ENCODE results near the gene DENND4B. TPM values are rescaled to one million over a fixed set of nuclear protein-coding genes. Genes with fewer than 3 reads are reported as not detected.
A peak's percentile ranks its signal among the peaks of the same experiment; 100 is the strongest.
"Not testable (repeated sequence)": the region's sequence is repeated elsewhere in the genome, so short reads cannot be mapped to it uniquely, and the experiment has no call there.

The DENND4B gene, protein sequence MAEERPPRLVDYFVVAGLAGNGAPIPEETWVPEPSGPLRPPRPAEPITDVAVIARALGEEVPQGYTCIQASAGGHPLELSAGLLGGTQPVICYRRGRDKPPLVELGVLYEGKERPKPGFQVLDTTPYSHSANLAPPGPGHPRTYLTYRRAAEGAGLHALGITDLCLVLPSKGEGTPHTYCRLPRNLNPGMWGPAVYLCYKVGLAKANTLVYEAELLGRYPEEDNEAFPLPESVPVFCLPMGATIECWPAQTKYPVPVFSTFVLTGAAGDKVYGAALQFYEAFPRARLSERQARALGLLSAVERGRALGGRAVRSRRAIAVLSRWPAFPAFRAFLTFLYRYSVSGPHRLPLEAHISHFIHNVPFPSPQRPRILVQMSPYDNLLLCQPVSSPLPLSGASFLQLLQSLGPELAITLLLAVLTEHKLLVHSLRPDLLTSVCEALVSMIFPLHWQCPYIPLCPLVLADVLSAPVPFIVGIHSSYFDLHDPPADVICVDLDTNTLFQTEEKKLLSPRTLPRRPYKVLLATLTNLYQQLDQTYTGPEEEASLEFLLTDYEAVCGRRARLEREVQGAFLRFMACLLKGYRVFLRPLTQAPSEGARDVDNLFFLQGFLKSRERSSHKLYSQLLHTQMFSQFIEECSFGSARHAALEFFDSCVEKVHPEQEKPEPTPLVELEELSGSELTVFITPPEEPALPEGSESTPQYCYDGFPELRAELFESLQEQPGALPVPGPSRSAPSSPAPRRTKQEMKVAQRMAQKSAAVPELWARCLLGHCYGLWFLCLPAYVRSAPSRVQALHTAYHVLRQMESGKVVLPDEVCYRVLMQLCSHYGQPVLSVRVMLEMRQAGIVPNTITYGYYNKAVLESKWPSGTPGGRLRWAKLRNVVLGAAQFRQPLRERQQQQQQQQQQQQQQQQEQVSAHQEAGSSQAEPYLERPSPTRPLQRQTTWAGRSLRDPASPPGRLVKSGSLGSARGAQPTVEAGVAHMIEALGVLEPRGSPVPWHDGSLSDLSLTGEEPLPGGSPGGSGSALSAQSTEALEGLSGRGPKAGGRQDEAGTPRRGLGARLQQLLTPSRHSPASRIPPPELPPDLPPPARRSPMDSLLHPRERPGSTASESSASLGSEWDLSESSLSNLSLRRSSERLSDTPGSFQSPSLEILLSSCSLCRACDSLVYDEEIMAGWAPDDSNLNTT (N-terminal part only)
- total RNA-seq, result 18.8 TPM

DNA sequence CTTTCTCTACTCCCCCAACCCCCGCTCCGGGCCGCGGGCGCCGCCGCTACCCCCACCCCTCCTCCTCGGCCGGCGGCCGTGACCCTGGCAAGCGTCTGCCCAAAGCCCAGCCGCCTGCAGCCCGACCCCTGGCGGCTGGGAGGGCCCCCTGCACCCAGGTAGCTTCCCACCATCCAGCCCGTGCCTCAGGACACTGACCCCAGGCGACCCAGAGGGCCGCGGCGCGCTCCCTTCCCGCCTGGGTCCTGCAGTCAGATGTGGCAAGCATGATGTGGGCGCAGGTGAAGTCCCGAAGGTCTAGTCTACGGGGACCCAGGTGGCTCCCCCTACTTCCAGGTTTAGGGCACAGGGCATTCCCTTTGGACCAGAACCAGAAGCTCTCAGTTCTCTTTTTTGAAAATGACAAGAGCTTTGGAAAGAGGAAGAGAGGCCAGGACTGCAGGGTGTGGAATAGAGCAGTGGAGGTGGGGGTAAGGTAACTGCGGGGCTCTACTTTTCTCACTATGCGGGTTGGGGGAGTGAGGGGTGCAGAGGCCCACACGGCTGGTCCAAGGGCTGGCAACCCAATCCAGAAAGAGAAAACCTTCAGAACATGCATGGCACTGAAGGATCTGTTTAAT, at the start of gene DENND4B:
DENND4B (minus strand) TSS at position 97 of the 620 bp plus-strand sequence. CDS start 2,344 bp downstream, outside the sequence.
- DNase-seq, result peak; percentile 58

DNA sequence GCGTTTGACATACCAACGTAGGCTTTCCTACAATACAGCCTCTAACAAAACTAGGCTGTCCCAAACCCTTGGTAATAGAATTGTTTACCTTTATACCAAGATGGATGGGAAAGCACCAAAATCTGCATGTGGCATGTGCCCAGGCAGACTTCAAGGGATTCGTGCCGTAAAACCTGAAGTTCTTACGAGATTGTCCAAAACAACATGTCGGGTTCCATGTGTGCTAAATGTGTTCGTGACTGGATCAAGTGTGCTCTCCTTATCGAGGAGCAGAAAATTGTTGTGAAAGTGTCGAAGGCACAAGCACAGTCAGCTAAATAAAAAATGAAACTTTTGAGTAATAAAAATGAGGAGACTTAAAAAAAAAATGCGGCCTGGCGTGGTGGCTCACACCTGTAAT, 49.1 kb upstream of the DENND4B start:
- DNase-seq, result no peak

DNA sequence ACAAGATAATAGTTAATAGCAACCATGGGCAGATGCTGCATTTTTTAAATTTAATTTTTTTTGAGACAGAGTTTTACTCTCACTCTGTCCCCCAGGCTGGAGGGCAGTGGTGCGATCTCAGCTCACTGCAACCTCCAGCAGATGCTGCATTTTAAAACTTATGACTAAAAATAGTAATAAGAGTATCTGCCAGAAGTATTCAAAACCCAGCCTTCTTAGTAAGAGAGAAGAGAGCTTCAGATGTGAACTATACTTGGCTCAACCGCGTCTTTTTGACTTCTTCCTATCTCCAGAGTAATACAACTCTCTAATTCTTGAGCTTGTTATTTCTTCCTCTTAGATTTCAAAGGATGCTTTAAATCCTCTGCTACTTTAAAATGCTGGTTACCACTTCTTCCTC, 48.7 kb upstream of the DENND4B start:
- no peak for DNase-seq

DNA sequence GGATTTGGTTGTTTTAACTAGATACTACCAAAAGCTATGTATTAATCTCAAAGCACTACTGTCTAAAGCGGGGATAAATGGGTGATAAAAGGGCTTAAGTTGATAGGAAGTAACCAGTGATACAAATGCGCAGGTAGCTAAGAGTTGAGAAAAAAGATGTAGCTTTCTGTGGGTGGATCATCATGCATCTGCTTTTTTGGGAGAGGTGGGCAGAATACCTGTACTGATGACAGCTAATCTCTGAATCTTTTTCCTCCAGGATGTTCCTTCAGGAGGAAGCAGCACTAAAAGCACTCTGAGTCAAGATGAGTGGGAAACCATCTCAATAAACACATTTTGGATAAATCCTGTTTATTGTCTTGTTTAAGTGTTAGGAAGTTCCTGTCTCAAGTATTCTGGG, 45.3 kb upstream of the DENND4B start:
- no peak for DNase-seq

DNA sequence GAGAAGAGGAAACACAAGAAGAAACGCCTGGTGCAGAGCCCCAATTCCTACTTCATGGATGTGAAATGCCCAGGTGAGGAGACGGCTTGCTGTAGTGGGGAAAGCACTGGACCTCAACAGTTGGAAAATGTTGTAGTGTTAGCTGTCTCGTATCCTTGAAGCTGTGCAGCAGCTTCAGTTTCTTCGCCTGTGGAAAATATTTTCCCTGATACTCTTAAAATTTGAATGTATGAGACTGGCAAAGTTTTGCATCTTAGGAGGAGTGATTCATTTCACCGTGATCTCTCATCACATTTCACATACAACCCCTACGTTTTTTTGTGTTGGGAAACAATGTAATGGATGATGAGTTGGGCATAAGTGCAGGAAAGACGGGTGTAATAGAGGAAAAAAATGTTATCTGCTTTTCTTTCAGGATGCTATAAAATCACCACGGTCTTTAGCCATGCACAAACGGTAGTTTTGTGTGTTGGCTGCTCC, 44.7 kb upstream of the DENND4B start:
- no peak for DNase-seq

DNA sequence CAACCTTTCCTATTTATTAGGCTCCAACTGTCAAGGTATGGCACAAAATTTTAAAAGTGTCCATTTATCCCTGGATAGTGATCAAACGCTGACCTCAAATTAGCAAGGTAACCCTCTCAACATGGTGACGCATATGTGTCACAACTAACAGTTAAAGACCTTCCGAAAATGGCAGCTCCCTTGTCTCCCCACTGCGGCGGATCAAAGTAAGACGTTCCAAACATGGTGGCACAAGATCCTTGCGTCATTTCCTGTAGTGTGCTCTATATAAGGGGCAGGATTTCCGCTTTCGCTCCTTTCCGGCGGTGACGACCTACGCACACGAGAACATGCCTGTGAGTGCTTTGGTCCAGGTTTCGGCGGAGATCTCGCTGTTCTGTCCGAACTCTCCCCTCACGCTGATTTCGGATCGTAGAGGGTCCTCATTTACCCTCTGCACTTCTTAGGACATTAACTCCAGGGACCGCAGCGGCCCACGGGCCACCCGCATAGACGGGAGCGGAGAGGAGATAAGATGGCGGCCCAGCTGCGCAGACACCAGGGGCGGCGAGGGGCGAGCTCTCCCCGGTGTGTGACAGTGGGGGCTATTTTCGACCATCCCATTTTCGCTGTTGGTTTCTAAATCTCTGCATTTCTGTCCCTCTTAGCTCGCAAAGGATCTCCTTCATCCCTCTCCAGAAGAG, 44.1 kb upstream of the DENND4B start, which contains the start of gene RPS27:
RPS27 (plus strand) TSS at position 295 of the 683 bp plus-strand sequence; CDS start at position 330, 35 bp downstream.
- DNase-seq, result peak; percentile 99

DNA sequence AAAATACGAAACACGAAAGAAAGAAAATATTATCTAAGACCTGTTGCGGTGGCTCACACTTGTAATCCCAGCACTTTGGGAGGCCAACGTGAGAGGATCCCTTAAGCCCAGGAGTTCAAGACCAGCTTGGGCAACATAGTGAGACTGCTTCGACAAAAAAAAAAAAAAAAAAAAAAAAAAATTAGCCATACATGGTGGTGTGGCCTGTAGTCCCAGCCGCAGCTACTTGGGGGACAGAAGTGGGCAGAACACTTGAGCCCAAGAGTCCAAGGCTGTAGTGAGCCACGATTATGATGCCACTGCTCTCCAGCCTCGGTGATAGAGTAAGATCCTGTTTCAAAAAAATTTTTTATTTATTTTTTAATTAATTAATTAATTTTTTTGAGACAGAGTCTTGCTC, 41.1 kb upstream of the DENND4B start:
- no peak for DNase-seq

DNA sequence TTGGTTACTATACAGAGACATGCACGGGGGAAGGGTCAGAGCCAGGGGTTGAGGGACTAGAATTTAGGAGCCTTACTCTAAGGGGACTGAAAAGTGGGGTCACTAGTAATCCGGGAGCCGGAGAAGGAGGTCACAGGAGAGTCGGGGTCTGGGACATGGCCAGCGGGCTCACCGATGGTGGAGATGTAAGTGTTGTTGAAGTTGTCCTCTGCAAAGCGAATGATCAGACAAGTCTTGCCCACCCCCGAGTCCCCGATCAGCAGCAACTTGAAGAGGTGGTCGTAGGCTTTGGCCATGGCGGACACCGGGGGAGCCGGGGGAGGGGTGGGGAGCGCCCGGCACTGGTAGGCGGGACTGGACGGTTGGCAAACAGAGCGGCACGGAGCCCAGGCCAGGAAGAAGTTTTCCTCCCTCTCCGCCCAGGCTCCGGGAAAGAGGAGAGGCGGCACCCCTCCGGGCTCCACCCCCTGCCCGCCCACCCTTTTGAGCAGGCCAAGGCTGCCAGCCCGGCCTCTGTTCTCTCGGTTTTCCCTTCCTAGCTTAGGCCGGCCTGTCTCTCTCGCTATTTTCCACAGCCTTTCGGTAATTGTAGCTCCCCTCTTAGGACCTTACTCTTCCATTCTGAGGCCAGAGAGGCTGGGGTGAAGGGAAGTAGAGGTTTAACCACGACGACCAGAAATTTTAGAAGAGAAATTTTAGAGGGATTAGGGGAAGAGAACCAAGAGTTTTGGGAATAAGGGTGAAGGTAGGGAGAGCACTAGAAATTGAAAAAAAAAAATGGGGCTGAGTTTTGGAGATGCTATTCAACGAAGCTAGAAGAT, 39.6 kb upstream of the DENND4B start, which contains the start of gene RAB13:
RAB13 (minus strand) TSS at position 399 of the 821 bp plus-strand sequence; CDS start at position 296, 103 bp downstream.
- DNase-seq, result peak; percentile 69

DNA sequence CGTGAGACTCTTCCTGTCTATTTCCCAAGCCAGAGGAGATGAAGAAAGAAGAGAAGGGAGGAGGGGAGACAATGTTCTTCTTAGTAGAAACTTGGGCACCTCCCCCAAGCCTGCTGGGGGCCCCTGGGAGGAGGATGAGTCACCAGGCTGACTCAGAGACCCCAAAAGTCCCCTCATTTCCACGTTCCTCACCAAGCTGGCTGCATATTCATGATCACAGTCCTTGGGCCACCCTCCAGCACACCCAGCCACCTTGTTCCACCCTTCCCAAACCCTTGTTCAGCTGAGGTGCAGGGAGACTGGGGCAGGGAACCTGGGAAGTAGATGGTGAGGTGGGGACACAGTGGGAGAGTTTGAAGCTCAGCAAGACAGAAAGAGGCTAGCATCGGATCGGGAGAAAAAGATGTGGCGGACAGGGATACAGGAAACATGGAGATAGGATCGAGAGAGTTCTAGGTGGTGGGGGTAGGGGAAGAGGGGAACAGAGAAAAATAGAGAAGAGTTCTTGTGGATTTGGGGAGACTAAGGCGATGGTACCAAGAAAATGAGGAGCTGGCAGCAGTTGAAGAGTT, 38.9 kb upstream of the DENND4B start:
- DNase-seq, result peak; percentile 37

DNA sequence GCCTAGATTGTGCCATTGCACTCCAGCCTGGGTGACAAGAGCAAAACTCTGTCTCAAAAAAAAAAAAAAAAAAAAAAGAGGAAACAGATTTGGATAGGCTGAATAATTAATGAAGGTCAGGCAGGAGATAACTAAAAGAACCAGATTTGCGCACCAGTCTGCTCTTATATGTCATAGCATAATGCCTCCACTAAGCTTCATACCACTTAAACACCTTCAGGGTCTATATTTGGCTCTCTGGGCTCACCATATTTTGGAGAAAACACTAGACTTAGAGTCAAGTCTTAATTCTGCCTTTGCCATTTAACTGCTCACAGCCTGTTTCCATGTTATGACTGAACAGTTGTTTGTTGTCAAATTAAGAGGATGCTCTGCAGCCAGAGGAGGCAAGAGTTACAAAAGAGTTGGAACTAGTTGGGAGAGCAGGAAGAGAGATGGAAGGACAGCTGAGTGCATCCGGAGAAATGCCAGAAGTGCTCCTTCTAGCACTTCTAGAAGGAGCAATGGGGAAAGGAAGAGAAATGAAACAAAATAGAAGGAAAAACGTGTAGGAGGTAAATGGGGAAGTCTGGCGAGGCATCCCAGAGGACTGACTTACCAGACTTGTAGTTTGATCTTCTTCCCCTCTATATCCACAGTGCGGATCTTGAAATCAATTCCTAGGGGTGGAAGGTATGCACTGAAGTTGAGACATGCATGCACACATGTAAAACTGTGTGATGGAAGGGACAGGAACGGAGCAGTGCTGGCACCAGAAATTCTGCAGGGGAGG, 37.8 kb upstream of the DENND4B start:
- no peak for DNase-seq

DNA sequence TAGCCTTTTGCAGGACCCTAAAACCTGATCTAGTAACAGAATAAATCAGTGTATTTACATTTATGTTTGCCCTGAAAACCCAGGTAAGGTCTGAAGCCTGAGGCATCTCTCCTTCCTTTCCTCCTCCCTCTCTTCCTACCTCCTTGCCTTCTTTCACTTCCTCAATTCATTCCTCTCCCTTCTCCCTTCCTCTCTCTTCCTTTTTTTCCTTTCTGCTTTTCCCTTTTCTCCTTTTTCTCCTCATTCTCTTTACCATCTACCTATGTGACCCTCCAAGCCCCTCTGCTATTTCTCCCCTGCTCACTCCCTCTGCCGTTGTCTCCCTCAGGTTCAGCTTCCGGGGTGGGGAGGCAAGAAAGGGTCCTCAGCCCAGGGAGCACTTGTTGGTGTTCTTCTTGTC, 35.2 kb upstream of the DENND4B start:
- not testable (repeated sequence) for DNase-seq

DNA sequence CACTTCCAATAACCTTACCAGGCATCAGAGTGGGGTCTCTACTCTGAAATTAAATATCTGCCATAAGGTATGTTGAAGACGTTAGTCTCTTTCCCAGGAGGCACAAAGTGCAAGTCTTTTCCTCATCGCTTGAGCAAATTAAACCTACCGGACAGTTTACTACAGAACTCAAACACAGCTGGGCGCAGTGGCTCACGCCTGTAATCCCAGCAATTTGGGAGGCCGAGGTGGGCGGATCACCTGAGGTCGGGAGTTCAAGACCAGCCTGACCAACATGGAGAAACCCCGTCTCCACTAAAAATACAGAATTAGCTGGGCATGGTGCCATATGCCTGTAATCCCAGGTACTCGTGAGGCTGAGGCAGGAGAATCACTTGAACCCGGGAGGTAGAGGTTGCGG, 32.6 kb upstream of the DENND4B start:
- not testable (repeated sequence) for DNase-seq

DNA sequence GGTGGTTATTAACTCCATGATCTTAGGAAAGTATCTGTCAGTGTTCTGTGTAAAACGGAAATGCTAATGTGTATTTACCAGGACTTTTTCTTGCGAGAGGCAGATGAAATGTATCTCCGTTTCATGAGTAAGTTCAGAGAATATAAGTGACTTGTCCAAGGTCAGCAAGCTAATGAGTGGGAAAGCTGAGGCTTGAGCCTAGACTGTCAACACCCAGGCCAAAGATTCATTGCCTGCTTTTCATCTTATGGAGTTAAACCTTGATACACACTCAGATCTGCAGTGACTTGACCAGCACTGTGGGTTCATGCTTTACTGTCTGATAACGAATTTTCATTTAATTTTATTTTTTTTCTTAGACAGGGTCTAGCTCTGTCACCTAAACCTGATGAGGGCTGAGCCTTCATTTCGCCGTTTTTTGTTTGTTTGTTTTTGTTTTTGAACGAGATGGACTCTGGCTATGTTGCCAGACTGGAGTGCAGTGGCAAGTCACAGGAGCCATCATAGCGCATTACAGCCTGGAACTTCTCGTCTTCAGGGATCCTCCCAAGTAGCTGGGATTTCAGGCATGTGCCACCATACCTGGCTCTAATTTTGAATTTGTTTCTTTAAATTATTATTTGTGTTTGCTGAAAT, 31.9 kb upstream of the DENND4B start:
- peak; percentile 64 for DNase-seq

DNA sequence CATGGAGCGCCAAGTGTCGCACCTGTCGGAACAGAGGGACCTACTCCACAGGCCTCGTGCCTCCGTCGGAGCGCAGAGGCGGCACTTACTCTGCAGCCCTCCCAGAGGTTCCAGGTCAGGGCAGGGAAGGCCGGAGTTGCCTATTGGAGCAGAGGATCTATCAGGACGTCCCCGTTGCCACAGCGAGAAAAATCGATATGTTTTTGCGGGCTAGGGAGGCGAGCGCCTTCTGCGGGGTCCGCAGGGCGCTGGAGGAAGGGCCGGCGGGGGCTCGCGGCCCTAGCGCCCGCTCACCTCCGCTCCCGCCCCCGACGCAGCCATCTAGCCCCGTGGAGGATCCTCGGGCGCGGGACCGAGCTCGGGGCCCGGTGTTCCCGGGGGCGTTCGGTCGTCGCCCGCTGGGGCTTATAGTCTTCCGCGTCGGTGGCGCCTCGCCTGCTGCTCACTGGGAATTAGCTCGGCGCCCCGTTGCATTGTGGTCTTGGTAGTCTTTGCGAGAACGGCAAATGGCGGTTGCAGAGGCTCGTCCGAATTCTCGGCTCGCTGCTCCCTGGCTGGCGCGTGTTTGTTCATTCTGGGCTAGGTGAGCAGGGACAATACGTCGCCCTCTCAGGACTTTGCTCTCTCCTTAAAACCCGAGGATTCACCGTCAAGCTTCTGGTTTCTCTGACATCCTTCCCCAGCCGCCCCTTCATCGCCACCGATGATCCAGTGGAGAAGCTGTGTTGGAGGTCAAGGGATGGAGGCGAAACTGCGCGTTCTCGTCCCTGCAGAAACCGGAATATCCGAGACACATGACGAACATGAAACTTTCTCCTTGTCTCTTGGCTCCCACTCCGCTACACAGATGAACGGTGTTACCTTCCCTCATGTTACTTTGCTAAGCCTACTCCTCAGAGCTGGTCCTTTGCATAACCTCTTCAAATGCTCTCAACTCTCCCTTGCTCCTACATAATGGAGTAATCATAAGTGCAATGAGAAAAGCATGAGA, 31.0 kb upstream of the DENND4B start, which contains the start of gene JTB:
JTB (minus strand) TSS at position 425 of the 991 bp plus-strand sequence; CDS start at position 3, 422 bp downstream.
- DNase-seq, result peak; percentile 88

DNA sequence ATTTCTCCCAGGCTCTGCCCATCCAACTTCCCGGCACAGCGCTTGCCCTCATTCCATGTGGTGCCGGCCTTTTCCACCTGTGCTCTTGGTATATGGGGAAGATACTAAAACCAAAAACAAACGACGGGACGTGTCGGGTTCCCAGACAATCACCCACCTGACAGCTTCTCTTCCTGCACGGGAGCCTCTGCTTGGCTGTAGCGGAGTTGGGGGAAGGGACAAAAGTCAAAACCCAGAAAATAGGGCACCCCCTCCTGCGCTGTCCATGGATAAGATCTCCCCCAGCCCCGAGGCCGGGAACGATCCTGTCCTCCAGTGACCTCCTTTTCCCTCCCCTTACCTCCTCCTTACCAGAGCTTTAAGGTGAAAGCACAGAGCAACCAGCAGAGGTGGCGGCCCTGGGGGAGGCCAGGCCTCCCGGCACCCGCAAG, 30.3 kb upstream of the DENND4B start:
- DNase-seq, result no peak

DNA sequence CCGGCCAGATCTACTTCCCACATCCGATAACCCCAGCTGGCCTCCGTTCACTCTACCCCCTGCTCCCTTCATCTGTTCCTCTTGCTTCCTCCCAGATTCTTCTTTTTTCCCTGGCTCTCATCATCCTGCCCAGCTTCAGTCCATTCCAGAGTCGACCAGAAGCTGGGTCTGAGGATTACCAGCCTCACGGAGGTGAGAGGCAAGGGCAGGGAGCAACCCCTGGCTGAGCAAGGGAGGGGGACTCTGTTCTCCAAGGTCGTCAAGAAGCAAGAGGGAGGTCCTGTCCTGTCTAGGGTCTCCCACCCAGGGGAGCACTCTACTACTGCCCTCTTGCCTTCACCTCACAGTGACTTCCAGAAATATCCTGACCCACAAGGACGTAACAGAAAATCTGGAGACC, 27.0 kb upstream of the DENND4B start:
- no peak for DNase-seq

DNA sequence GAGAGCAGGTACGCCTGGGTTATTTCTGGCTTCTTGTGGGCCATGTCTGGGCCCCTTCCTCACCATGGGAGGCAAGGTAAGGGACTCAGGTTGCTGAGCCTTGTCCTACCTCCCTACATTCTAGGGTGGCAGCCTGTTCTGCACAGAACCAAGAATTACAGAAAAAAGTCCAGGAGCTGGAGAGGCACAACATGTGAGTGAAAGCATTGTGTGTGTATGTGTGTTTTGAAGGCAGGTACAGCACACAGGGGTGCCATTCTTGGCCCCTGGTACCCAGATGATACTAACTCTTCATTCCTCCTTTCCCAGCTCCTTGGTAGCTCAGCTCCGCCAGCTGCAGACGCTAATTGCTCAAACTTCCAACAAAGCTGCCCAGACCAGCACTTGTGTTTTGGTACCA, 26.6 kb upstream of the DENND4B start:
- DNase-seq, result no peak
